KMS-11 (cell line): Measurements from ENCODE around the gene CBFA2T3.

Source experiments
- H2AFZ ChIP-seq: fragments of 200-600 bp; sonication (generic); 2 replicates; pipeline ENCODE4 v1.6.1; 2016; ENCODE audit warnings: antibody characterized with exemption, mixed run types, low read depth
- H3K27ac ChIP-seq: fragments of 200-600 bp; sonication (generic); 2 replicates; pipeline ENCODE4 v1.6.1; 2016; ENCODE audit warnings: mild to moderate bottlenecking, mixed run types
- H3K27me3 ChIP-seq: fragments of 200-600 bp; sonication (generic); 2 replicates; pipeline ENCODE4 v1.6.1; 2017; ENCODE audit warnings: mild to moderate bottlenecking, low read depth, mixed run types, moderate library complexity; ENCODE audit not compliant: insufficient read depth
- H3K36me3 ChIP-seq: fragments of 200-600 bp; sonication (generic); 2 replicates; pipeline ENCODE4 v1.6.1; 2017; ENCODE audit warnings: mild to moderate bottlenecking, mixed run types; ENCODE audit not compliant: insufficient read depth
- H3K4me1 ChIP-seq: fragments of 200-600 bp; sonication (generic); 2 replicates; pipeline ENCODE4 v1.6.1; 2016; ENCODE audit warnings: mild to moderate bottlenecking, low read depth, mixed run types; ENCODE audit not compliant: poor library complexity, severe bottlenecking
- H3K4me2 ChIP-seq: fragments of 200-600 bp; sonication (generic); 2 replicates; pipeline ENCODE4 v1.7.0; 2016; ENCODE audit warnings: mild to moderate bottlenecking, mixed run types
- H3K4me3 ChIP-seq: fragments of 200-600 bp; sonication (generic); IDR thresholded peaks from 2 replicates; pipeline ENCODE4 v1.6.1; 2017; ENCODE audit warnings: low read depth, low read length, mixed read lengths; ENCODE audit not compliant: insufficient read depth
- H3K79me2 ChIP-seq: fragments of 200-600 bp; sonication (generic); 2 replicates; pipeline ENCODE4 v1.6.1; 2016; ENCODE audit warnings: low read depth, mixed run types; ENCODE audit not compliant: insufficient read depth
- H3K9ac ChIP-seq: fragments of 200-600 bp; sonication (generic); 2 replicates; pipeline ENCODE4 v1.6.1; 2016; ENCODE audit warnings: mild to moderate bottlenecking, mixed run types
- H4K20me1 ChIP-seq: fragments of 200-600 bp; sonication (generic); 2 replicates; pipeline ENCODE4 v1.6.1; 2016; ENCODE audit warnings: mild to moderate bottlenecking, mixed run types; ENCODE audit not compliant: insufficient read depth
- CTCF ChIP-seq: fragments of 200-600 bp; sonication (generic); conservative IDR thresholded peaks from 2 replicates; pipeline ENCODE4 v1.6.1; 2017; ENCODE audit warnings: low read depth, mild to moderate bottlenecking, antibody characterized with exemption, low read length, moderate library complexity, mixed read lengths

CBFA2T3 gene

GRCh38 chr16:88854306-88855111, 122.5 kb downstream of the CBFA2T3 start:
- H3K27ac ChIP-seq: no peak overlapping the region
- no peaks in the 10 kb centered on the region for H3K36me3 ChIP-seq
- H3K4me1 ChIP-seq: peaks cover 7% of the 10 kb centered on the region
- H2AFZ ChIP-seq: no peak overlapping the region
- no peak overlapping the region for H3K4me2 ChIP-seq
- no peaks in the 10 kb centered on the region for H3K27me3 ChIP-seq
- H4K20me1 ChIP-seq: no peaks in the 10 kb centered on the region
- no peak overlapping the region for H3K9ac ChIP-seq
- H3K4me3 ChIP-seq: no peak overlapping the region
- H3K79me2 ChIP-seq: no peaks in the 10 kb centered on the region; the same call in 1 of the 2 replicates
- no peak for TF ChIP-seq CTCF

DNA sequence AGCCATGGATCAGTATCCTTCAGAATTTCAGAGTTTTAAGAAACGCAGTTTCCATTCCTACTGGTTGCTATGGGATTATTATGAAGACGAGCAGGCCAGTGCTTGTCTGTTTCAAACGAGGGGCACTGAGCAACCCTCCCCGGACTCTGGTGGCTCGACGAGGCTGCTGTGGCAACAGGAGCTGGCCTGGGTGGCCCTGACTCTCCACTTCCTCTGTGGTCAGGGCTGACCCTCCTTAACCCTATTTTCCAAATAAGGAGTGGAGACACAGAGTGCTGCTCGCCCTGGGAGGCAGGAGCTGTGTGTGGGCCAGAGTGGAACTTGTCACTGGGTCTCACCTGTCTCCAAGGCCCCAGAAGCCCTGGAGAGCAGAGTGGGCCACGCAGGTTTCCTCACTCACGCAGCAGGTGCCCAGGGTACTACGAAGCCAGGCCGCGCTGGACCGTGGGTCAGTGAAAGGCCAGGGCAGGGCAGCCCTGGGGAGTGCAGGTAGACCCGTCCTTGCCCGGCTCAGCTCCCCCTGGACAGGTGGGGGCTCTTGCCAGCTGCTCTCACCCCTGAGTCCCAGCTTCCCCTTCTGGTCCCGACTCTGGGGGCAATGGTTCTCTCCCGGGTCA, 123.6 kb downstream of the CBFA2T3 start:
- Histone ChIP-seq H3K27me3 (no peaks in the 10 kb centered on the region), H3K4me1 (peaks cover 7% of the 10 kb centered on the region), H3K9ac (no peak overlapping the region), H3K27ac (no peak overlapping the region), H2AFZ (no peak overlapping the region), H3K4me2 (no peak overlapping the region), H3K79me2 (no peaks in the 10 kb centered on the region; the same call in 1 of the 2 replicates), H4K20me1 (no peaks in the 10 kb centered on the region), H3K36me3 (no peaks in the 10 kb centered on the region), H3K4me3 (no peak overlapping the region)
- no peak for TF ChIP-seq CTCF

GRCh38 chr16:88851616-88852015, 125.4 kb downstream of the CBFA2T3 start:
- no peak for TF ChIP-seq CTCF
- no peak overlapping the region for H3K9ac ChIP-seq
- H2AFZ ChIP-seq: no peak overlapping the region
- no peaks in the 10 kb centered on the region for H3K4me1 ChIP-seq
- no peaks in the 10 kb centered on the region for H3K27me3 ChIP-seq
- no peaks in the 10 kb centered on the region for H3K79me2 ChIP-seq
- H3K4me2 ChIP-seq: no peak overlapping the region
- no peaks in the 10 kb centered on the region for H3K36me3 ChIP-seq
- H3K4me3 ChIP-seq: no peak overlapping the region
- H4K20me1 ChIP-seq: no peaks in the 10 kb centered on the region
- H3K27ac ChIP-seq: no peak overlapping the region

- no peaks in the 10 kb centered on the region for H3K36me3 ChIP-seq
- no peak for TF ChIP-seq CTCF
- no peaks in the 10 kb centered on the region for H3K4me1 ChIP-seq
- no peak overlapping the region for H3K4me2 ChIP-seq
- H3K27me3 ChIP-seq: no peaks in the 10 kb centered on the region
- H4K20me1 ChIP-seq: no peaks in the 10 kb centered on the region
- H3K79me2 ChIP-seq: no peaks in the 10 kb centered on the region
- H3K27ac ChIP-seq: no peak overlapping the region
- no peak overlapping the region for H3K4me3 ChIP-seq
- no peak overlapping the region for H2AFZ ChIP-seq
- no peak overlapping the region for H3K9ac ChIP-seq
Measured at GRCh38 chr16:88850531-88851199, 126.3 kb downstream of the CBFA2T3 start.
